WTC11 (cell line): ENCODE results near the gene SPEF1. TPM values are rescaled to one million over a fixed set of nuclear protein-coding genes. Genes with fewer than 3 reads are reported as not detected.
A peak's percentile ranks its signal among the peaks of the same experiment; 100 is the strongest.

Source experiments
- ATAC-seq: fragments of 200-7000 bp; cut with Tn5 transposase; 2 replicates; pipeline ENCODE4 v1.10.0; 2021; ENCODE audit warnings: mild to moderate bottlenecking, moderate library complexity
- CTCF ChIA-PET: fragments of 300-600 bp; sonication (Branson Sonifier 250); formaldehyde crosslinking; loops from one replicate; lab custom pipeline; 2021; ENCODE audit warnings: antibody characterized with exemption; lab: Charles Lee
- POLR2A ChIA-PET: fragments of 350-600 bp; sonication (Branson Sonifier 250); formaldehyde crosslinking; loops from one replicate; lab custom pipeline; 2021; ENCODE audit warnings: antibody characterized with exemption; lab: Charles Lee
- DNase-seq: peaks from one replicate; pipeline ENCODE4 v3.0.0; 2021; ENCODE audit warnings: low spot score
- H3K27ac Mint-ChIP-seq: 2 replicates; pipeline ENCODE4 v1.8.0; 2021; ENCODE audit warnings: mixed read lengths
- H3K27me3 Mint-ChIP-seq: 2 replicates; pipeline ENCODE4 v1.8.0; 2021; ENCODE audit warnings: low read depth, mild to moderate bottlenecking, moderate library complexity, mixed read lengths
- H3K36me3 Mint-ChIP-seq: 2 replicates; pipeline ENCODE4 v1.8.0; 2021; ENCODE audit warnings: mixed read lengths
- H3K4me1 Mint-ChIP-seq: 2 replicates; pipeline ENCODE4 v1.8.0; 2022; ENCODE audit warnings: mixed read lengths
- H3K4me3 Mint-ChIP-seq: 2 replicates; pipeline ENCODE4 v1.8.0; 2021; ENCODE audit warnings: mild to moderate bottlenecking, moderate library complexity, mixed read lengths
- H3K9me3 Mint-ChIP-seq: 2 replicates; pipeline ENCODE4 v1.8.0; 2021; ENCODE audit warnings: mixed read lengths
- ATF2 ChIP-seq: sonication (generic); formaldehyde crosslinking; IDR thresholded peaks from 2 replicates; pipeline ENCODE4 v1.8.1; 2022; ENCODE audit warnings: low read depth, missing genetic modification reagents, borderline replicate concordance
- CREB1 ChIP-seq: sonication (generic); formaldehyde crosslinking; IDR thresholded peaks from 2 replicates; pipeline ENCODE4 v1.8.0; 2023; ENCODE audit warnings: mild to moderate bottlenecking, missing genetic modification reagents
- CTCF ChIP-seq: fragments of 200-600 bp; IDR thresholded peaks from 2 replicates; pipeline ENCODE4 v1.8.0; 2022; ENCODE audit warnings: antibody characterized with exemption
- GABPB1 ChIP-seq: sonication (generic); formaldehyde crosslinking; IDR thresholded peaks from 2 replicates; pipeline ENCODE4 v1.8.1; 2023; ENCODE audit warnings: mild to moderate bottlenecking, missing genetic modification reagents
- IRF2 ChIP-seq: sonication (generic); formaldehyde crosslinking; IDR thresholded peaks from 2 replicates; pipeline ENCODE4 v1.8.0; 2022; ENCODE audit warnings: low read depth, missing genetic modification reagents, borderline replicate concordance
- KAT7 ChIP-seq: sonication (generic); formaldehyde crosslinking; IDR thresholded peaks from 2 replicates; pipeline ENCODE4 v1.8.1; 2023; ENCODE audit warnings: missing genetic modification reagents, mild to moderate bottlenecking, borderline replicate concordance
- MLX ChIP-seq: sonication (generic); formaldehyde crosslinking; IDR thresholded peaks from 2 replicates; pipeline ENCODE4 v1.8.1; 2023; ENCODE audit warnings: mild to moderate bottlenecking, missing genetic modification reagents, moderate library complexity
- SOX15 ChIP-seq: fragments of 250-450 bp; sonication (Bioruptor Pico); IDR thresholded peaks from 2 replicates; pipeline ENCODE4 v1.9.0; 2021; ENCODE audit warnings: mild to moderate bottlenecking
- total RNA-seq: library from RNA; stranded (reverse); gene quantifications from 3 replicates; pipeline ENCODE4 v1.2.3, GENCODE V29; 2021
- TF ChIP-seq, protein P1 (sequence below): fragments of 250-450 bp; sonication (Bioruptor Pico); IDR thresholded peaks from 2 replicates; pipeline ENCODE4 v1.9.0; 2021; ENCODE audit warnings: mild to moderate bottlenecking
- TF ChIP-seq, protein P2 (sequence below): sonication (generic); formaldehyde crosslinking; IDR thresholded peaks from 2 replicates; pipeline ENCODE4 v1.8.0; 2023; ENCODE audit warnings: missing genetic modification reagents
- TF ChIP-seq, protein P3 (sequence below): sonication (generic); formaldehyde crosslinking; IDR thresholded peaks from 2 replicates; pipeline ENCODE4 v1.8.1; 2022; ENCODE audit warnings: missing genetic modification reagents, borderline replicate concordance
- TF ChIP-seq, protein P4 (sequence below): sonication (generic); formaldehyde crosslinking; IDR thresholded peaks from 2 replicates; pipeline ENCODE4 v1.8.1; 2023; ENCODE audit warnings: mild to moderate bottlenecking, missing genetic modification reagents
- TF ChIP-seq, protein P5 (sequence below): fragments of 250-450 bp; sonication (Bioruptor Pico); IDR thresholded peaks from 2 replicates; pipeline ENCODE4 v1.8.0; 2021; ENCODE audit warnings: mild to moderate bottlenecking

The SPEF1 gene
- total RNA-seq, 1 experiment from 2014 or later = 0.72 TPM

DNA sequence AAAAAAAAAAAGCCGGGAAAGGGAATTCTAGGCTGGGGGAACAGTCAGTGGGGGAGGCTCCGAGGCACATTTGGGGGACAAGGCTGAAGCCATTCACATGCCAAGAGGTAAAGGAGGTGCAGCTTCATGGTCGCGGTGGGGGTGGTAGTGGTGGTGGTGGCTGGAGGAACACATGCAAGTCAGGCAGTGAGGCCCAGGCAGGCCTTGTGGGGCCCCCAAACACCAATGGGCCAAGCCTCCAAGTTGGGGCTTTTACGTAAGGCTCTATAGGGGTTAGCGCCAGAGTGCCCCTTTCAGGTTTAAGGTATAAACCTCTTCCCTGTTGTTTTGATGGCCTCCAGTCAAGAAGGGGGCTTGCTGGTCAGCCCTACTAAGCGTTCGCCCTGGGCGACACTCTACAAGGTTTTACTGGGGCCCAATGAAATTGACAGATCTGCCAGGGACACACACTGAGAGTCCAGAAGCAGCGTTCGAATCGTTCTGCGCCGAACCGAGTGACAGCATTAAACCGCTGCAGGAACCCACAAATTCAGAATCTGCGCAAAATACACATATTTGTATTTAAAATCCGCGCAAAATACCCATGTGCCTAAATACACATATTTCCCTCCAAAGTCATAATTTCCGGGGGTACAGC, 38.3 kb upstream of the SPEF1 start:
- CTCF ChIA-PET = interaction anchor here (0.8 to 6.6 kb wide), 15 partner anchors 9 to 253 kb away, joined by 3 to 92 read pairs (median 15); partner anchors contain the start of genes ADISSP, CDC25B, CENPB and SPEF1
- DNase-seq (no peak), ATAC-seq (no peak)
- no peaks in the 10 kb centered on the region for H3K36me3 Mint-ChIP-seq
- peak overlapping the region; percentile 64 for H3K4me3 Mint-ChIP-seq
- TF ChIP-seq MLX (CRISPR knock-in tag) = no peak
- TF ChIP-seq CREB1 = 0 out of 2 replicates have a peak, but pooled peaks have one; percentile 7
- peaks cover 28% of the 10 kb centered on the region for H3K4me1 Mint-ChIP-seq
- H3K27ac Mint-ChIP-seq = peak overlapping the region; percentile 63; the same call in 1 of the 2 replicates
- no peaks in the 10 kb centered on the region for H3K9me3 Mint-ChIP-seq
- POLR2A ChIA-PET = interaction anchor here (0.6 to 1.7 kb wide), 6 partner anchors 19 to 70 kb away, joined by 3 to 8 read pairs (median 4); partner anchors contain the start of gene SPEF1
- no peaks in the 10 kb centered on the region for H3K27me3 Mint-ChIP-seq

GRCh38 chr20:3818155-3819151, 37.2 kb upstream of the SPEF1 start:
- peaks cover 28% of the 10 kb centered on the region for H3K4me1 Mint-ChIP-seq
- peak; percentile 43 for ATAC-seq
- no peak overlapping the region for H3K4me3 Mint-ChIP-seq
- POLR2A ChIA-PET = interaction anchor here (0.6 to 1.7 kb wide), 5 partner anchors 19 to 69 kb away, joined by 3 to 8 read pairs (median 4); partner anchors contain the start of gene SPEF1
- no peaks in the 10 kb centered on the region for H3K27me3 Mint-ChIP-seq
- TF ChIP-seq, protein P1, sequence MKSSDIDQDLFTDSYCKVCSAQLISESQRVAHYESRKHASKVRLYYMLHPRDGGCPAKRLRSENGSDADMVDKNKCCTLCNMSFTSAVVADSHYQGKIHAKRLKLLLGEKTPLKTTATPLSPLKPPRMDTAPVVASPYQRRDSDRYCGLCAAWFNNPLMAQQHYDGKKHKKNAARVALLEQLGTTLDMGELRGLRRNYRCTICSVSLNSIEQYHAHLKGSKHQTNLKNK = no peak
- TF ChIP-seq CTCF (peak; percentile 43), GABPB1 (CRISPR knock-in tag) (peak; percentile 56; the same call in 1 of the 2 replicates), SOX15 (no peak), KAT7 (no peak), IRF2 (no peak), ATF2 (no peak)
- TF ChIP-seq, protein P2, sequence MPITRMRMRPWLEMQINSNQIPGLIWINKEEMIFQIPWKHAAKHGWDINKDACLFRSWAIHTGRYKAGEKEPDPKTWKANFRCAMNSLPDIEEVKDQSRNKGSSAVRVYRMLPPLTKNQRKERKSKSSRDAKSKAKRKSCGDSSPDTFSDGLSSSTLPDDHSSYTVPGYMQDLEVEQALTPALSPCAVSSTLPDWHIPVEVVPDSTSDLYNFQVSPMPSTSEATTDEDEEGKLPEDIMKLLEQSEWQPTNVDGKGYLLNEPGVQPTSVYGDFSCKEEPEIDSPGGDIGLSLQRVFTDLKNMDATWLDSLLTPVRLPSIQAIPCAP (CRISPR knock-in tag) = no peak
- TF ChIP-seq, protein P3, sequence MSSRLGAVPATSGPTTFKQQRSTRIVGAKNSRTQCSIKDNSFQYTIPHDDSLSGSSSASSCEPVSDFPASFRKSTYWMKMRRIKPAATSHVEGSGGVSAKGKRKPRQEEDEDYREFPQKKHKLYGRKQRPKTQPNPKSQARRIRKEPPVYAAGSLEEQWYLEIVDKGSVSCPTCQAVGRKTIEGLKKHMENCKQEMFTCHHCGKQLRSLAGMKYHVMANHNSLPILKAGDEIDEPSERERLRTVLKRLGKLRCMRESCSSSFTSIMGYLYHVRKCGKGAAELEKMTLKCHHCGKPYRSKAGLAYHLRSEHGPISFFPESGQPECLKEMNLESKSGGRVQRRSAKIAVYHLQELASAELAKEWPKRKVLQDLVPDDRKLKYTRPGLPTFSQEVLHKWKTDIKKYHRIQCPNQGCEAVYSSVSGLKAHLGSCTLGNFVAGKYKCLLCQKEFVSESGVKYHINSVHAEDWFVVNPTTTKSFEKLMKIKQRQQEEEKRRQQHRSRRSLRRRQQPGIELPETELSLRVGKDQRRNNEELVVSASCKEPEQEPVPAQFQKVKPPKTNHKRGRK = no peak
- TF ChIP-seq, protein P4, sequence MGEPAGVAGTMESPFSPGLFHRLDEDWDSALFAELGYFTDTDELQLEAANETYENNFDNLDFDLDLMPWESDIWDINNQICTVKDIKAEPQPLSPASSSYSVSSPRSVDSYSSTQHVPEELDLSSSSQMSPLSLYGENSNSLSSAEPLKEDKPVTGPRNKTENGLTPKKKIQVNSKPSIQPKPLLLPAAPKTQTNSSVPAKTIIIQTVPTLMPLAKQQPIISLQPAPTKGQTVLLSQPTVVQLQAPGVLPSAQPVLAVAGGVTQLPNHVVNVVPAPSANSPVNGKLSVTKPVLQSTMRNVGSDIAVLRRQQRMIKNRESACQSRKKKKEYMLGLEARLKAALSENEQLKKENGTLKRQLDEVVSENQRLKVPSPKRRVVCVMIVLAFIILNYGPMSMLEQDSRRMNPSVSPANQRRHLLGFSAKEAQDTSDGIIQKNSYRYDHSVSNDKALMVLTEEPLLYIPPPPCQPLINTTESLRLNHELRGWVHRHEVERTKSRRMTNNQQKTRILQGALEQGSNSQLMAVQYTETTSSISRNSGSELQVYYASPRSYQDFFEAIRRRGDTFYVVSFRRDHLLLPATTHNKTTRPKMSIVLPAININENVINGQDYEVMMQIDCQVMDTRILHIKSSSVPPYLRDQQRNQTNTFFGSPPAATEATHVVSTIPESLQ = no peak
- TF ChIP-seq, protein P5, sequence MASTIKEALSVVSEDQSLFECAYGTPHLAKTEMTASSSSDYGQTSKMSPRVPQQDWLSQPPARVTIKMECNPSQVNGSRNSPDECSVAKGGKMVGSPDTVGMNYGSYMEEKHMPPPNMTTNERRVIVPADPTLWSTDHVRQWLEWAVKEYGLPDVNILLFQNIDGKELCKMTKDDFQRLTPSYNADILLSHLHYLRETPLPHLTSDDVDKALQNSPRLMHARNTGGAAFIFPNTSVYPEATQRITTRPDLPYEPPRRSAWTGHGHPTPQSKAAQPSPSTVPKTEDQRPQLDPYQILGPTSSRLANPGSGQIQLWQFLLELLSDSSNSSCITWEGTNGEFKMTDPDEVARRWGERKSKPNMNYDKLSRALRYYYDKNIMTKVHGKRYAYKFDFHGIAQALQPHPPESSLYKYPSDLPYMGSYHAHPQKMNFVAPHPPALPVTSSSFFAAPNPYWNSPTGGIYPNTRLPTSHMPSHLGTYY (CRISPR knock-in tag) = no peak
- TF ChIP-seq, all 79 proteins: peak for 2
- DNase-seq = peak; percentile 75
- CTCF ChIA-PET = interaction anchor here (0.6 to 6.6 kb wide), 28 partner anchors 10 to 253 kb away, joined by 3 to 92 read pairs (median 5); partner anchors contain the start of genes ADAM33, ADISSP, CDC25B and CENPB
- Mint-ChIP-seq H3K9me3 (no peaks in the 10 kb centered on the region), H3K36me3 (no peaks in the 10 kb centered on the region), H3K27ac (peak overlapping the region; percentile 11; the same call in 1 of the 2 replicates)
